ENCODE data around the gene CADM4.

DNA sequence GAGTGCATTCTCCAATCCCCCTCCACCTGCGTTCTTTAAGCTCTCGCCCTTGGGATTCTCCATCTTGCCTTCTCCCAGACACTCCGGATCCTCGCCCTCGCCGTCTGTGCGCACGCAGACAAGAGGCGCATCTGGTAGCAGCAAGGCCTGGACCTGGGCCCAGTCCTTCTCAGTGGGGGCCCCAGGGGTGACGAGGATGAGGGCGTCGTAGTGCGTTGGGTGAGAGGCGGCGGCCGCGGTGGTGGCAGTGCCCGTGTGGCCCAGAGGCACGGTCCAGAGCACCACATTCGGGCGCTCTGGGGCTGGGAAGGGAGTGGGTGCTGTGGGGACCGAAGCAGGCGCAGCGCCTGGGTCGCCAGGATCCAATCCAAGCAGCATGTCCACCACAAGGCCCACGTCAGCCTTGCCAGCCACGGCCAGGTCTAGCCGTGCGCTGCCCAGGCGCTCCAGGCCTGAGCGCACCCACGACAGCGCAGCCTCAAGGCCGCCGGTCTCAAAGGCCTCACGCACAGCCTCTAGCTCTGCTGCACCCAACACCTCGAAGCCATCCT, 46.8 kb downstream of the CADM4 start:
- TF ChIP-seq, protein P1, sequence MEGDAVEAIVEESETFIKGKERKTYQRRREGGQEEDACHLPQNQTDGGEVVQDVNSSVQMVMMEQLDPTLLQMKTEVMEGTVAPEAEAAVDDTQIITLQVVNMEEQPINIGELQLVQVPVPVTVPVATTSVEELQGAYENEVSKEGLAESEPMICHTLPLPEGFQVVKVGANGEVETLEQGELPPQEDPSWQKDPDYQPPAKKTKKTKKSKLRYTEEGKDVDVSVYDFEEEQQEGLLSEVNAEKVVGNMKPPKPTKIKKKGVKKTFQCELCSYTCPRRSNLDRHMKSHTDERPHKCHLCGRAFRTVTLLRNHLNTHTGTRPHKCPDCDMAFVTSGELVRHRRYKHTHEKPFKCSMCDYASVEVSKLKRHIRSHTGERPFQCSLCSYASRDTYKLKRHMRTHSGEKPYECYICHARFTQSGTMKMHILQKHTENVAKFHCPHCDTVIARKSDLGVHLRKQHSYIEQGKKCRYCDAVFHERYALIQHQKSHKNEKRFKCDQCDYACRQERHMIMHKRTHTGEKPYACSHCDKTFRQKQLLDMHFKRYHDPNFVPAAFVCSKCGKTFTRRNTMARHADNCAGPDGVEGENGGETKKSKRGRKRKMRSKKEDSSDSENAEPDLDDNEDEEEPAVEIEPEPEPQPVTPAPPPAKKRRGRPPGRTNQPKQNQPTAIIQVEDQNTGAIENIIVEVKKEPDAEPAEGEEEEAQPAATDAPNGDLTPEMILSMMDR (IDR thresholded peaks at IDR 0.05): no peak
- TF ChIP-seq EP300 (IDR thresholded peaks at IDR 0.05): no peak
